ENCODE measurements around the gene GPATCH8. TPM values are rescaled to one million over a fixed set of nuclear protein-coding genes. Genes with fewer than 3 reads are reported as not detected.

GPATCH8 gene
- total and polyA plus RNA-seq, 9 of the 15 experiments (the other 6 are each of a cell fraction or from before 2014, with no cell fraction given), result 10.6 to 29.6 (median 13.2) TPM

GRCh38 chr17:44389723-44390202 lies 113.4 kb downstream of the GPATCH8 start:
- peak; percentile 60 for ATAC-seq
- peak overlapping the region; percentile 89 for H2AFZ ChIP-seq (ENCODE audit: low read depth, low read length)
- no TSS peak for BruUV-seq (replicated peaks)
- no peaks in the 10 kb centered on the region for H3K9me1 ChIP-seq (ENCODE audit: control insufficient read depth, insufficient read depth, low read length)
- CTCF ChIA-PET (ENCODE audit: low intra/inter-chr PET ratio), result no interaction called here
- intact Hi-C loops (cut with micrococcal nuclease) (loop anchor here (5.0 kb wide), 1 partner anchor 113 kb away; the partner anchor contains the start of gene GPATCH8), in situ Hi-C loops (cut with MboI) (no loop called here)
- peak in 2 of 4 experiments; percentile 74 to 89 for DNase-seq (ENCODE audit: extremely low read depth in 1 of 4, low spot score in 3 of 4)
- 6% methylated on average over 6 of the region's 6 CpGs for WGBS (ENCODE audit: insufficient coverage, low coverage, missing lambda C conversion rate)
- peak overlapping the region in 1 of 2 experiments; percentile 39; a peak in 2 of 4 replicates for H3K9ac ChIP-seq (ENCODE audit: insufficient read depth in 1 of 2, low read depth in 2 of 2, low read length in 2 of 2)
- no peak overlapping the region; the same call in 1 of the 2 replicates for H3K4me3 ChIP-seq
- no peaks in the 10 kb centered on the region for H3K27me3 ChIP-seq (ENCODE audit: control insufficient read depth in 2 of 2, insufficient read depth in 2 of 2, low read length in 2 of 2)
- no peaks in the 10 kb centered on the region for H3K36me3 ChIP-seq (ENCODE audit: control insufficient read depth, insufficient read depth, low read length)
- H3K9me3 ChIP-seq (replicated peaks; ENCODE audit: control insufficient read depth, insufficient read depth, low read depth, low read length), result no peaks in the 10 kb centered on the region
- H3K79me2 ChIP-seq (ENCODE audit: control insufficient read depth, insufficient read depth, low read length), result peaks cover 7% of the 10 kb centered on the region; the same call in 2 of the 3 replicates
- peak overlapping the region; percentile 63 for H3K4me2 ChIP-seq (ENCODE audit: insufficient read depth, low read length)
- FAIRE-seq, result peak; percentile 83
- POLR2A ChIA-PET, result interaction anchor here (0.6 to 1.4 kb wide), 7 partner anchors 14 to 266 kb away, joined by 3 to 6 read pairs (median 3); partner anchors contain the start of gene FAM171A2
- peaks cover 38 to 56% of the 10 kb centered on the region in 2 experiments for H3K4me1 ChIP-seq (replicated peaks in 1 of 2; ENCODE audit: control insufficient read depth in 2 of 2, insufficient read depth in 2 of 2, low read length in 2 of 2)
- H4K20me1 ChIP-seq (replicated peaks; ENCODE audit: control insufficient read depth, insufficient read depth, low read length), result no peaks in the 10 kb centered on the region
- H3K27ac ChIP-seq (ENCODE audit: extremely low read depth, low read depth, low read length), result peak overlapping the region; percentile 79
- no peak for TF ChIP-seq STAG1 (CRISPR knock-in tag; IDR thresholded peaks at IDR 0.05; ENCODE audit: borderline replicate concordance)
- TF ChIP-seq CTBP1 (IDR thresholded peaks at IDR 0.05; ENCODE audit: borderline replicate concordance), result peak; percentile 82; the same call in 1 of the 2 replicates
- 0 out of 2 replicates have a peak, but pooled peaks have one; percentile 29 for TF ChIP-seq GATAD2B (IDR thresholded peaks at IDR 0.05; ENCODE audit: borderline replicate concordance)
- peak; percentile 54 for TF ChIP-seq HDAC3 (IDR thresholded peaks at IDR 0.05; ENCODE audit: borderline replicate concordance, partially characterized antibody)
- TF ChIP-seq ETS2 (tag; IDR thresholded peaks at IDR 0.05; ENCODE audit: borderline replicate concordance, poor library complexity, severe bottlenecking), result no peak
- TF ChIP-seq PTBP1 (IDR thresholded peaks at IDR 0.05; ENCODE audit: low read depth, low read length), result no peak
- TF ChIP-seq BRF2 (IDR thresholded peaks at IDR 0.05; ENCODE audit: borderline replicate concordance, insufficient read depth, insufficient read length), result no peak
- TF ChIP-seq BCOR (IDR thresholded peaks at IDR 0.05), result peak; percentile 80
- no peak for TF ChIP-seq U2AF1 (optimal IDR thresholded peaks at IDR 0.05; ENCODE audit: low read depth, low read length)
- peak; percentile 74; the same call in 1 of the 2 replicates for TF ChIP-seq TARDBP (IDR thresholded peaks at IDR 0.05)
- TF ChIP-seq NFRKB (IDR thresholded peaks at IDR 0.05; ENCODE audit: low read depth), result peak; percentile 91
- TF ChIP-seq SPI1 (IDR thresholded peaks at IDR 0.05; ENCODE audit: borderline replicate concordance, low read depth, low read length), result peak; percentile 98
- peak; percentile 53; the same call in 1 of the 2 replicates for TF ChIP-seq LCOR (CRISPR knock-in tag; IDR thresholded peaks at IDR 0.05)
- TF ChIP-seq ZBTB9 (CRISPR knock-in tag; IDR thresholded peaks at IDR 0.05), result no peak
- no peak for TF ChIP-seq ZNF12 (CRISPR knock-in tag; IDR thresholded peaks at IDR 0.05)
- peak; percentile 52 for TF ChIP-seq VEZF1 (CRISPR knock-in tag; IDR thresholded peaks at IDR 0.05)
- no peak for TF ChIP-seq E2F1 (CRISPR knock-in tag; IDR thresholded peaks at IDR 0.05)
- TF ChIP-seq ESRRB (CRISPR knock-in tag; IDR thresholded peaks at IDR 0.05; ENCODE audit: borderline replicate concordance), result no peak

All from K562 (cell line).